GM19438 (cell line): ENCODE data around the gene STARD3NL.
"Not testable (repeated sequence)": the region's sequence is repeated elsewhere in the genome, so short reads cannot be mapped to it uniquely, and the experiment has no call there.

Experiments
- ATAC-seq: cut with Tn5 transposase; IDR thresholded peaks from one replicate; pipeline ENCODE4 v1.9.1; 2021; ENCODE audit warnings: low read depth; ENCODE audit not compliant: unreplicated experiment

The STARD3NL gene

GRCh38 chr7:38262026-38262425 is 84.0 kb downstream of the STARD3NL start:
- not testable (repeated sequence) for ATAC-seq

GRCh38 chr7:38262545-38262944 is 84.5 kb downstream of the STARD3NL start:
- no peak for ATAC-seq

GRCh38 chr7:38263274-38263673 is 85.2 kb downstream of the STARD3NL start:
- ATAC-seq = not testable (repeated sequence)

- not testable (repeated sequence) for ATAC-seq
Measured at GRCh38 chr7:38264602-38265001, 86.6 kb downstream of the STARD3NL start.

GRCh38 chr7:38265958-38266357 is 87.9 kb downstream of the STARD3NL start:
- not testable (repeated sequence) for ATAC-seq

GRCh38 chr7:38269704-38270346 is 91.8 kb downstream of the STARD3NL start:
- ATAC-seq = not testable (repeated sequence)

GRCh38 chr7:38270405-38270804 is 92.4 kb downstream of the STARD3NL start:
- ATAC-seq = not testable (repeated sequence)

- ATAC-seq = no peak
Measured at GRCh38 chr7:38273286-38273995, 95.4 kb downstream of the STARD3NL start, which contains the start of gene TARP. TSS of gene TARP (minus strand) at chr7:38273636.

GRCh38 chr7:38274486-38274885 is 96.4 kb downstream of the STARD3NL start:
- ATAC-seq = no peak

GRCh38 chr7:38274927-38275620 is 97.0 kb downstream of the STARD3NL start:
- ATAC-seq = no peak

GRCh38 chr7:38276096-38276877 is 98.2 kb downstream of the STARD3NL start:
- no peak for ATAC-seq

- ATAC-seq = no peak
Measured at GRCh38 chr7:38280000-38280399, 102.0 kb downstream of the STARD3NL start.
